Neural progenitor cell (in vitro differentiated cells): Measurements from ENCODE around the gene SNX1. TPM values are rescaled to one million over a fixed set of nuclear protein-coding genes. Genes with fewer than 3 reads are reported as not detected.
A peak's percentile ranks its signal among the peaks of the same experiment; 100 is the strongest.
"Not testable (repeated sequence)": the region's sequence is repeated elsewhere in the genome, so short reads cannot be mapped to it uniquely, and the experiment has no call there.

ENCODE experiments used
- DNase-seq: peaks from one replicate; pipeline ENCODE4 v3.0.0-alpha.2; 2016; ENCODE audit warnings: low spot score
- H2AFZ ChIP-seq: fragments of 200-600 bp; sonication (generic); replicated peaks from 2 replicates; pipeline ENCODE4 v1.6.1; 2016; ENCODE audit warnings: antibody characterized with exemption
- H3F3A ChIP-seq: fragments of 200-600 bp; sonication (generic); 2 replicates; pipeline ENCODE4 v1.6.1; 2016; ENCODE audit warnings: antibody characterized with exemption, low read depth
- H3K27ac ChIP-seq: fragments of 200-600 bp; sonication (generic); 2 replicates; pipeline ENCODE4 v1.5.1; 2016; ENCODE audit warnings: mild to moderate bottlenecking
- H3K27me3 ChIP-seq: fragments of 200-600 bp; sonication (generic); 2 replicates; pipeline ENCODE4 v1.6.1; 2016; ENCODE audit warnings: mild to moderate bottlenecking, moderate library complexity
- H3K36me3 ChIP-seq: fragments of 200-600 bp; sonication (generic); 2 replicates; pipeline ENCODE4 v1.5.1; 2016
- H3K4me1 ChIP-seq: fragments of 200-600 bp; sonication (generic); 2 replicates; pipeline ENCODE4 v1.6.1; 2016; ENCODE audit warnings: mixed run types
- H3K4me2 ChIP-seq: fragments of 200-600 bp; sonication (generic); 2 replicates; pipeline ENCODE4 v1.6.1; 2016
- H3K4me3 ChIP-seq: fragments of 200-600 bp; sonication (generic); 2 replicates; pipeline ENCODE4 v1.5.1; 2016
- H3K79me2 ChIP-seq: fragments of 200-600 bp; sonication (generic); 2 replicates; pipeline ENCODE4 v1.6.1; 2016; ENCODE audit warnings: low read depth
- H3K9ac ChIP-seq: fragments of 200-600 bp; sonication (generic); 2 replicates; pipeline ENCODE4 v1.6.1; 2016
- H3K9me3 ChIP-seq: fragments of 200-600 bp; sonication (generic); 2 replicates; pipeline ENCODE4 v1.5.1; 2016; ENCODE audit warnings: low read depth
- H4K20me1 ChIP-seq: fragments of 200-600 bp; sonication (generic); 2 replicates; pipeline ENCODE4 v1.6.1; 2016; ENCODE audit warnings: low read depth
- H3K27ac Mint-ChIP-seq: 3 replicates; pipeline ENCODE4 v1.8.0; 2021; ENCODE audit warnings: mixed read lengths
- H3K27me3 Mint-ChIP-seq: 2 replicates; pipeline ENCODE4 v1.8.0; 2022; ENCODE audit warnings: low read depth, mild to moderate bottlenecking, inconsistent platforms, moderate library complexity, mixed read lengths; ENCODE audit not compliant: insufficient read depth
- H3K36me3 Mint-ChIP-seq: 3 replicates; pipeline ENCODE4 v1.8.0; 2021; ENCODE audit warnings: mixed read lengths
- H3K4me1 Mint-ChIP-seq: 3 replicates; pipeline ENCODE4 v1.8.0; 2021; ENCODE audit warnings: mixed read lengths
- H3K4me3 Mint-ChIP-seq: 3 replicates; pipeline ENCODE4 v1.8.0; 2021; ENCODE audit warnings: mild to moderate bottlenecking, moderate library complexity, mixed read lengths
- H3K9me3 Mint-ChIP-seq: 3 replicates; pipeline ENCODE4 v1.8.0; 2020; ENCODE audit warnings: mixed read lengths
- EZH2 ChIP-seq: fragments of 200-600 bp; sonication (generic); IDR thresholded peaks from 2 replicates; pipeline ENCODE4 v1.6.1; 2017; ENCODE audit warnings: antibody characterized with exemption, mild to moderate bottlenecking, moderate library complexity
- EZH2phosphoT487 ChIP-seq: fragments of 200-600 bp; sonication (generic); IDR thresholded peaks from 2 replicates; pipeline ENCODE4 v1.6.1; 2017; ENCODE audit warnings: antibody characterized with exemption
- total RNA-seq: library from RNA; depleted of rRNA; stranded (reverse); fragments of >200 nt; gene quantifications from 2 replicates; pipeline ENCODE4 v1.2.3, GENCODE V29; 2015; ENCODE audit warnings: low replicate concordance
- TF ChIP-seq, protein P1 (sequence below): fragments of 200-600 bp; sonication (generic); IDR thresholded peaks from 2 replicates; pipeline ENCODE4 v1.5.1; 2017; ENCODE audit warnings: antibody characterized with exemption, mild to moderate bottlenecking

SNX1 gene
- total RNA-seq, 1 donor from 2014 or later, result 24.0 TPM

DNA sequence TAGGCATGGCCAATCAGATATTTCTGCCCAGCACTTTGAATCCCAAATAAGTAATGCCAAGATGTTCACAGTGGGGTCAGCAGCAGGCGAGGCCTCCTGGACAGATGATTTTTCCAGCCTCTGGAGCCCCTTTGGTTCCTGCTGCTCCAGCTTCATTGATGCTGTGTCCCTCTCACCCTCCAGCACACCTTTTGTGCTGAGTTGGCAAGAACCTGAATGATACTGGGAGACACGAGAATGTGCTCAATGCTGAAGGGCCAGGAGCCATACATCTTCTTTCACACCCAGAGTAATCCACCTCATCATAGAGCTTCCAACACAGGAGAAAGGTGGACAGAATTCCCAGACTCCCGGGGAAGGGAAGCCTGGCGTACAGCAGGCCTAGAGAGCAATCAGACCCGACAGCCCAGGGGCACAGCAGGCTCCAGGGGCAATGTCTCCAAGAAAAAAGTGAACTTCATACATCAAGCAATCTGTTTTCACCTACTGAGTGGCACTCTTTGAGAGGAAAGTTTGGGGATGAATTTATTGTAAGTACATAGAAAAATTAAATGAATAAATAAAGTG, 42.8 kb upstream of the SNX1 start:
- TF ChIP-seq EZH2 (no peak), EZH2phosphoT487 (no peak)
- TF ChIP-seq, protein P1, sequence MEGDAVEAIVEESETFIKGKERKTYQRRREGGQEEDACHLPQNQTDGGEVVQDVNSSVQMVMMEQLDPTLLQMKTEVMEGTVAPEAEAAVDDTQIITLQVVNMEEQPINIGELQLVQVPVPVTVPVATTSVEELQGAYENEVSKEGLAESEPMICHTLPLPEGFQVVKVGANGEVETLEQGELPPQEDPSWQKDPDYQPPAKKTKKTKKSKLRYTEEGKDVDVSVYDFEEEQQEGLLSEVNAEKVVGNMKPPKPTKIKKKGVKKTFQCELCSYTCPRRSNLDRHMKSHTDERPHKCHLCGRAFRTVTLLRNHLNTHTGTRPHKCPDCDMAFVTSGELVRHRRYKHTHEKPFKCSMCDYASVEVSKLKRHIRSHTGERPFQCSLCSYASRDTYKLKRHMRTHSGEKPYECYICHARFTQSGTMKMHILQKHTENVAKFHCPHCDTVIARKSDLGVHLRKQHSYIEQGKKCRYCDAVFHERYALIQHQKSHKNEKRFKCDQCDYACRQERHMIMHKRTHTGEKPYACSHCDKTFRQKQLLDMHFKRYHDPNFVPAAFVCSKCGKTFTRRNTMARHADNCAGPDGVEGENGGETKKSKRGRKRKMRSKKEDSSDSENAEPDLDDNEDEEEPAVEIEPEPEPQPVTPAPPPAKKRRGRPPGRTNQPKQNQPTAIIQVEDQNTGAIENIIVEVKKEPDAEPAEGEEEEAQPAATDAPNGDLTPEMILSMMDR, result no peak
- Mint-ChIP-seq H3K36me3 (no peaks in the 10 kb centered on the region), H3K27ac (no peak overlapping the region), H3K4me3 (no peak overlapping the region), H3K27me3 (peaks cover 9% of the 10 kb centered on the region), H3K9me3 (no peaks in the 10 kb centered on the region), H3K4me1 (peaks cover 32% of the 10 kb centered on the region)
- H3K4me2 ChIP-seq, result no peak overlapping the region
- H3K4me3 ChIP-seq, result no peak overlapping the region
- no peaks in the 10 kb centered on the region for H3K79me2 ChIP-seq
- H3F3A ChIP-seq, result no peaks in the 10 kb centered on the region
- DNase-seq, result no peak
- peak overlapping the region; percentile 50 for H2AFZ ChIP-seq
- no peak overlapping the region for H3K9ac ChIP-seq
- no peaks in the 10 kb centered on the region for H4K20me1 ChIP-seq
- peaks cover 13% of the 10 kb centered on the region for H3K4me1 ChIP-seq
- peaks cover 3% of the 10 kb centered on the region for H3K27me3 ChIP-seq
- H3K36me3 ChIP-seq, result no peaks in the 10 kb centered on the region
- no peak overlapping the region for H3K27ac ChIP-seq
- no peaks in the 10 kb centered on the region for H3K9me3 ChIP-seq

- H3K9ac ChIP-seq, H3K27ac Mint-ChIP-seq, H3K27me3 ChIP-seq, H4K20me1 ChIP-seq, H3K4me3 Mint-ChIP-seq, H3K9me3 ChIP-seq, H3K27me3 Mint-ChIP-seq, H3K27ac ChIP-seq, H3K36me3 ChIP-seq, H3K36me3 Mint-ChIP-seq, H3K79me2 ChIP-seq, H3K4me2 ChIP-seq, H3K4me3 ChIP-seq, H3F3A ChIP-seq, H3K9me3 Mint-ChIP-seq, DNase-seq, H2AFZ ChIP-seq: not testable (repeated sequence)
- peaks cover 32% of the 10 kb centered on the region for H3K4me1 Mint-ChIP-seq
- H3K4me1 ChIP-seq, result peaks cover 13% of the 10 kb centered on the region
Observed at GRCh38 chr15:64053674-64054073, 42.1 kb upstream of the SNX1 start.

- no peak overlapping the region for H3K27ac ChIP-seq
- no peaks in the 10 kb centered on the region for H3K4me1 ChIP-seq
- H3F3A ChIP-seq, result no peaks in the 10 kb centered on the region
- H2AFZ ChIP-seq, result no peak overlapping the region
- TF ChIP-seq EZH2phosphoT487 (no peak), EZH2 (no peak)
- TF ChIP-seq, protein P1, result no peak
- H3K36me3 Mint-ChIP-seq, result no peaks in the 10 kb centered on the region
- H3K36me3 ChIP-seq, result no peaks in the 10 kb centered on the region
- H3K4me1 Mint-ChIP-seq, result peaks cover under 1% of the 10 kb centered on the region
- H3K27me3 Mint-ChIP-seq, result peaks cover 2% of the 10 kb centered on the region
- H4K20me1 ChIP-seq, result no peaks in the 10 kb centered on the region
- H3K9me3 Mint-ChIP-seq, result peaks cover 2% of the 10 kb centered on the region
- no peak overlapping the region for H3K4me2 ChIP-seq
- no peak overlapping the region for H3K27ac Mint-ChIP-seq
- H3K9me3 ChIP-seq, result no peaks in the 10 kb centered on the region
- no peak overlapping the region for H3K4me3 ChIP-seq
- no peak overlapping the region for H3K4me3 Mint-ChIP-seq
- no peaks in the 10 kb centered on the region for H3K79me2 ChIP-seq
- no peak overlapping the region for H3K9ac ChIP-seq
- no peaks in the 10 kb centered on the region for H3K27me3 ChIP-seq
- DNase-seq, result no peak
Observed at GRCh38 chr15:64058279-64058678, 37.5 kb upstream of the SNX1 start.

DNA sequence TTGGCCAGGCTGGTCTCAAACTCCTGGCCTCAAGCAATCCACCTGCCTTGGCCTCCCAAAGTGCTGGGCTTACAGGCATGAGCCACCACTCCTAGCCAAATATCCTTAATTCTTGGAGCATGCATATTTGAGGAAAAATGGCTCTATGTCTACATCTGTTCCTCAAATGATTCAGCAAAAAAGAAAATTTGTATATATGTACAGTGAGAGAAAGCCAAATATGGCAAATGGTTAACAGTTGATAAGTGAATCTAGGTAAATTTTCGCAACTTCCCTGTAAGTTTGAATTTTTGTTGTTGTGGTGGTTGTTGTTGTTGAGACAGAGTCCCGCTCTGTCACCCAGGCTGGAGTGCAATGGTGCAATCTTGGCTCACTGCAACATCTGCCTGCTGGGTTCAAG, 36.7 kb upstream of the SNX1 start:
- H4K20me1 ChIP-seq, H3K9me3 ChIP-seq, H3K4me3 ChIP-seq, H3K27ac Mint-ChIP-seq, H3K4me2 ChIP-seq, H3K36me3 ChIP-seq, DNase-seq, H3K4me1 Mint-ChIP-seq, H3K4me3 Mint-ChIP-seq, H3F3A ChIP-seq, H3K79me2 ChIP-seq, H3K9me3 Mint-ChIP-seq, H3K9ac ChIP-seq, H3K27me3 ChIP-seq, H3K27ac ChIP-seq, H3K27me3 Mint-ChIP-seq, H2AFZ ChIP-seq, H3K4me1 ChIP-seq, H3K36me3 Mint-ChIP-seq: not testable (repeated sequence)
